H9 (cell line): ENCODE data around the gene PTF1A. TPM values are rescaled to one million over a fixed set of nuclear protein-coding genes. Genes with fewer than 3 reads are reported as not detected.

Experiments
- DNase-seq: peaks from one replicate; pipeline ENCODE4 v3.0.0-alpha.2; 2017
- H2AFZ ChIP-seq: one replicate; pipeline ENCODE4 v1.6.1; 2013; ENCODE audit warnings: mild to moderate bottlenecking, low read length, control low read depth, moderate library complexity
- H2AK5ac ChIP-seq: 2 replicates; pipeline ENCODE4 v1.6.1; 2013; ENCODE audit warnings: low read length, control low read depth, mixed read lengths; ENCODE audit not compliant: insufficient read length
- H2BK120ac ChIP-seq: one replicate; pipeline ENCODE4 v1.6.1; 2013; ENCODE audit warnings: low read depth, mild to moderate bottlenecking, low read length, control low read depth, inconsistent platforms; ENCODE audit not compliant: poor library complexity, severe bottlenecking
- H2BK12ac ChIP-seq: 2 replicates; pipeline ENCODE4 v1.6.1; 2013; ENCODE audit warnings: low read length, control low read depth, mixed read lengths, low read depth; ENCODE audit not compliant: insufficient read length
- H2BK15ac ChIP-seq: 2 replicates; pipeline ENCODE4 v1.6.1; 2013; ENCODE audit warnings: low read depth, low read length, control low read depth
- H2BK20ac ChIP-seq: one replicate; pipeline ENCODE4 v1.6.1; 2013; ENCODE audit warnings: low read depth, mild to moderate bottlenecking, low read length, control low read depth, inconsistent platforms; ENCODE audit not compliant: poor library complexity, severe bottlenecking
- H2BK5ac ChIP-seq: 2 replicates; pipeline ENCODE4 v1.6.1; 2013; ENCODE audit warnings: low read length, control low read depth, mixed read lengths; ENCODE audit not compliant: insufficient read length
- H3K14ac ChIP-seq: 2 replicates; pipeline ENCODE4 v1.6.1; 2013; ENCODE audit warnings: low read length, control low read depth; ENCODE audit not compliant: insufficient read depth
- H3K18ac ChIP-seq: 2 replicates; pipeline ENCODE4 v1.6.1; 2013; ENCODE audit warnings: low read depth, mild to moderate bottlenecking, mixed read lengths, low read length, control low read depth; ENCODE audit not compliant: insufficient read length
- H3K23ac ChIP-seq: 2 replicates; pipeline ENCODE4 v1.6.1; 2013; ENCODE audit warnings: low read length, control low read depth, mixed read lengths, low read depth; ENCODE audit not compliant: insufficient read length
- H3K23me2 ChIP-seq: 2 replicates; pipeline ENCODE4 v1.6.1; 2013; ENCODE audit warnings: low read depth, mild to moderate bottlenecking, mixed read lengths, low read length, control low read depth; ENCODE audit not compliant: insufficient read length, poor library complexity, severe bottlenecking
- H3K27ac ChIP-seq: 2 replicates; pipeline ENCODE4 v1.5.1; 2013; ENCODE audit warnings: low read length, control low read depth, mixed read lengths, low read depth; ENCODE audit not compliant: insufficient read length
- H3K27me3 ChIP-seq: 2 replicates; pipeline ENCODE4 v1.6.1; 2013; ENCODE audit warnings: low read length, control low read depth, inconsistent platforms; ENCODE audit not compliant: insufficient read depth
- H3K4ac ChIP-seq: 2 replicates; pipeline ENCODE4 v1.6.1; 2013; ENCODE audit warnings: low read depth, mild to moderate bottlenecking, control low read depth, inconsistent platforms, low read length, moderate library complexity
- H3K4me1 ChIP-seq: 2 replicates; pipeline ENCODE4 v1.6.1; 2013; ENCODE audit warnings: low read length, control low read depth, inconsistent platforms; ENCODE audit not compliant: insufficient read depth
- H3K4me2 ChIP-seq: 2 replicates; pipeline ENCODE4 v1.6.1; 2013; ENCODE audit warnings: low read length, control low read depth, mixed read lengths; ENCODE audit not compliant: insufficient read length, insufficient read depth
- H3K56ac ChIP-seq: 2 replicates; pipeline ENCODE4 v1.6.1; 2013; ENCODE audit warnings: low read depth, mild to moderate bottlenecking, mixed read lengths, low read length, control low read depth; ENCODE audit not compliant: insufficient read length
- H3K79me1 ChIP-seq: 2 replicates; pipeline ENCODE4 v1.6.1; 2013; ENCODE audit warnings: low read depth, mild to moderate bottlenecking, moderate library complexity, low read length, control low read depth, inconsistent platforms; ENCODE audit not compliant: insufficient read depth, poor library complexity, severe bottlenecking
- H3K79me2 ChIP-seq: 2 replicates; pipeline ENCODE4 v1.6.1; 2013; ENCODE audit warnings: low read length, control low read depth, inconsistent platforms; ENCODE audit not compliant: insufficient read depth
- H3K9ac ChIP-seq: 2 replicates; pipeline ENCODE4 v1.6.1; 2013; ENCODE audit warnings: low read length, control low read depth, mixed read lengths; ENCODE audit not compliant: insufficient read length; ENCODE audit errors: extremely low read depth
- H3K9me3 ChIP-seq: one replicate; pipeline ENCODE4 v1.6.1; 2013; ENCODE audit warnings: low read depth, low read length, inconsistent platforms; ENCODE audit not compliant: control insufficient read depth
- H3T11ph ChIP-seq: one replicate; pipeline ENCODE4 v1.6.1; 2013; ENCODE audit warnings: mild to moderate bottlenecking, low read length, control low read depth, inconsistent platforms
- H4K20me1 ChIP-seq: one replicate; pipeline ENCODE4 v1.6.1; 2013; ENCODE audit not compliant: control insufficient read depth, insufficient read length, insufficient read depth
- H4K5ac ChIP-seq: 2 replicates; pipeline ENCODE4 v1.6.1; 2013; ENCODE audit warnings: low read depth, mild to moderate bottlenecking, mixed read lengths, low read length, control low read depth; ENCODE audit not compliant: insufficient read length
- H4K8ac ChIP-seq: replicated peaks from 2 replicates; pipeline ENCODE4 v1.6.1; 2013; ENCODE audit warnings: low read length, control low read depth, mixed read lengths, low read depth; ENCODE audit not compliant: insufficient read length
- H4K91ac ChIP-seq: 2 replicates; pipeline ENCODE4 v1.6.1; 2013; ENCODE audit warnings: low read depth, mild to moderate bottlenecking, moderate library complexity, mixed read lengths, low read length, control low read depth; ENCODE audit not compliant: insufficient read length
- H3K27ac Mint-ChIP-seq, 3 experiments: 2 replicates in 2 of 3; 3 replicates in 1 of 3; pipeline ENCODE4 v1.8.0; 2020 to 2021; ENCODE audit warnings: mixed read lengths in 3 of 3, mild to moderate bottlenecking in 1 of 3, moderate library complexity in 1 of 3
- H3K27me3 Mint-ChIP-seq: 2 replicates; pipeline ENCODE4 v1.8.0; 2021; ENCODE audit warnings: low read depth, mild to moderate bottlenecking, moderate library complexity, mixed read lengths
- H3K36me3 Mint-ChIP-seq, 3 experiments: 2 replicates in 2 of 3; 3 replicates in 1 of 3; pipeline ENCODE4 v1.8.0; 2020 to 2021; ENCODE audit warnings: low read depth in 3 of 3, mixed read lengths in 3 of 3; ENCODE audit not compliant: insufficient read depth in 1 of 3
- H3K4me1 Mint-ChIP-seq, 2 experiments: 2 replicates each; pipeline ENCODE4 v1.8.0; 2020; ENCODE audit warnings: mixed read lengths in 2 of 2
- H3K4me3 Mint-ChIP-seq, 2 experiments: 2 replicates in 1 of 2; 3 replicates in 1 of 2; pipeline ENCODE4 v1.8.0; 2020 to 2021; ENCODE audit warnings: mild to moderate bottlenecking in 2 of 2, mixed read lengths in 2 of 2, moderate library complexity in 1 of 2
- H3K9me3 Mint-ChIP-seq, 2 experiments: 2 replicates in 1 of 2; 3 replicates in 1 of 2; pipeline ENCODE4 v1.8.0; 2020; ENCODE audit warnings: mild to moderate bottlenecking in 2 of 2, mixed read lengths in 2 of 2, moderate library complexity in 1 of 2
- WGBS: extraction: QIAGEN DNeasy Blood & Tissue Kit; methylation state at CpG from one replicate; pipeline ENCODE4 v1.1.7; 2013; ENCODE audit warnings: missing lambda C conversion rate, low lambda C conversion rate, mixed read lengths; ENCODE audit not compliant: insufficient read length; ENCODE audit errors: extremely low coverage; 5-methylcytosine and 5-hydroxymethylcytosine counted together
- total RNA-seq: library from RNA; stranded (reverse); gene quantifications from 2 replicates; pipeline ENCODE4 v1.2.1, GENCODE V29; 2021
- TF ChIP-seq, protein P1 (sequence below): fragments of 200-600 bp; sonication (generic); conservative IDR thresholded peaks from 3 replicates; pipeline ENCODE4 v1.8.0; 2021; ENCODE audit warnings: antibody characterized with exemption, mild to moderate bottlenecking

PTF1A gene
- total RNA-seq, 1 experiment from 2014 or later, result not detected

GRCh38 chr10:23197416-23197861, 5.3 kb downstream of the PTF1A start:
- Histone ChIP-seq H2BK15ac (no peak overlapping the region), H4K20me1 (no peaks in the 10 kb centered on the region), H3K27ac (no peak overlapping the region), H2AFZ (no peak overlapping the region), H3K4me1 (no peaks in the 10 kb centered on the region), H3K23me2 (peaks cover 5% of the 10 kb centered on the region), H3K9ac (no peak overlapping the region), H3K4me2 (no peak overlapping the region), H3K79me2 (no peaks in the 10 kb centered on the region), H3K18ac (no peak overlapping the region), H3K27me3 (peaks cover 95% of the 10 kb centered on the region), H4K8ac (no peak overlapping the region), H3K9me3 (no peaks in the 10 kb centered on the region), H2BK12ac (no peak overlapping the region), H2BK120ac (no peak overlapping the region), H4K91ac (no peak overlapping the region), H4K5ac (no peak overlapping the region), H3K79me1 (no peaks in the 10 kb centered on the region), H3K56ac (no peak overlapping the region), H2BK20ac (no peak overlapping the region), H3K14ac (no peak overlapping the region), H2BK5ac (no peak overlapping the region), H2AK5ac (no peak overlapping the region), H3K4ac (no peak overlapping the region), H3T11ph (no peak overlapping the region), H3K23ac (no peak overlapping the region)
- Mint-ChIP-seq H3K36me3 (peaks cover 0 to 1% (median 0%) of the 10 kb centered on the region in 3 experiments; a peak in 2 of 7 replicates), H3K27ac (no peak overlapping the region), H3K4me3 (no peak overlapping the region), H3K9me3 (peaks cover 6 to 16% of the 10 kb centered on the region in 2 experiments), H3K27me3 (peaks cover 97% of the 10 kb centered on the region), H3K4me1 (peaks cover 21 to 51% of the 10 kb centered on the region in 2 experiments)
- no peak for DNase-seq
- TF ChIP-seq, protein P1, sequence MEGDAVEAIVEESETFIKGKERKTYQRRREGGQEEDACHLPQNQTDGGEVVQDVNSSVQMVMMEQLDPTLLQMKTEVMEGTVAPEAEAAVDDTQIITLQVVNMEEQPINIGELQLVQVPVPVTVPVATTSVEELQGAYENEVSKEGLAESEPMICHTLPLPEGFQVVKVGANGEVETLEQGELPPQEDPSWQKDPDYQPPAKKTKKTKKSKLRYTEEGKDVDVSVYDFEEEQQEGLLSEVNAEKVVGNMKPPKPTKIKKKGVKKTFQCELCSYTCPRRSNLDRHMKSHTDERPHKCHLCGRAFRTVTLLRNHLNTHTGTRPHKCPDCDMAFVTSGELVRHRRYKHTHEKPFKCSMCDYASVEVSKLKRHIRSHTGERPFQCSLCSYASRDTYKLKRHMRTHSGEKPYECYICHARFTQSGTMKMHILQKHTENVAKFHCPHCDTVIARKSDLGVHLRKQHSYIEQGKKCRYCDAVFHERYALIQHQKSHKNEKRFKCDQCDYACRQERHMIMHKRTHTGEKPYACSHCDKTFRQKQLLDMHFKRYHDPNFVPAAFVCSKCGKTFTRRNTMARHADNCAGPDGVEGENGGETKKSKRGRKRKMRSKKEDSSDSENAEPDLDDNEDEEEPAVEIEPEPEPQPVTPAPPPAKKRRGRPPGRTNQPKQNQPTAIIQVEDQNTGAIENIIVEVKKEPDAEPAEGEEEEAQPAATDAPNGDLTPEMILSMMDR, result no peak
- no CpG with 5 or more reads among the region's 12 CpGs for WGBS
